Activated CD8-positive, alpha-beta T cell treated with anti-CD3 and anti-CD28 coated beads for 36 hours (primary cell): ENCODE data around the gene PRSS33. TPM values are rescaled to one million over a fixed set of nuclear protein-coding genes. Genes with fewer than 3 reads are reported as not detected.

ENCODE experiments used
- ATAC-seq: fragments of 200-7000 bp; cut with Tn5 transposase; one replicate; pipeline ENCODE4 v1.10.0; 2021; ENCODE audit warnings: mild to moderate bottlenecking, moderate library complexity
- CTCF ChIA-PET: fragments of 350-600 bp; sonication (Branson Sonifier 250); formaldehyde crosslinking; loops from one replicate; lab custom pipeline; 2021; ENCODE audit warnings: antibody characterized with exemption; lab: Charles Lee
- POLR2A ChIA-PET: fragments of 350-600 bp; sonication (Branson Sonifier 250); formaldehyde crosslinking; loops from one replicate; lab custom pipeline; 2021; ENCODE audit warnings: antibody characterized with exemption; lab: Charles Lee
- DNase-seq: peaks from one replicate; pipeline ENCODE4 v3.0.0-alpha.2; 2020
- H3K27ac Mint-ChIP-seq: one replicate; pipeline ENCODE4 v1.8.0; 2021; ENCODE audit warnings: mild to moderate bottlenecking, mixed read lengths
- H3K27me3 Mint-ChIP-seq: one replicate; pipeline ENCODE4 v1.8.0; 2021; ENCODE audit warnings: mixed read lengths
- H3K36me3 Mint-ChIP-seq: one replicate; pipeline ENCODE4 v1.8.0; 2021; ENCODE audit warnings: low read depth, mixed read lengths
- H3K4me1 Mint-ChIP-seq: one replicate; pipeline ENCODE4 v1.8.0; 2021; ENCODE audit warnings: low read depth, mixed read lengths
- H3K4me3 Mint-ChIP-seq: one replicate; pipeline ENCODE4 v1.8.0; 2021; ENCODE audit warnings: mild to moderate bottlenecking, moderate library complexity, mixed read lengths
- H3K9me3 Mint-ChIP-seq: one replicate; pipeline ENCODE4 v1.8.0; 2021; ENCODE audit warnings: mixed read lengths
- intact Hi-C: fragments of 100-400 bp; cut with micrococcal nuclease; formaldehyde crosslinking; loops from one replicate; pipeline ENCODE4 v1.10.0; 2022
- total RNA-seq, 2 experiments: library from RNA; stranded (reverse); gene quantifications; one replicate each; pipeline ENCODE4 v1.2.3, GENCODE V29; 2021
- TF ChIP-seq, protein P1 (sequence below): fragments of 200-600 bp; IDR thresholded peaks from one replicate; pipeline ENCODE4 v1.8.0; 2022; ENCODE audit warnings: antibody characterized with exemption, mild to moderate bottlenecking

PRSS33 gene
- total RNA-seq, 2 experiments from 2014 or later, result 0.29 TPM; not detected in 1

GRCh38 chr16:2795395-2796143 lies 8.2 kb upstream of the PRSS33 start:
- Mint-ChIP-seq H3K9me3 (no peaks in the 10 kb centered on the region), H3K4me3 (no peak overlapping the region), H3K27me3 (peaks cover 7% of the 10 kb centered on the region), H3K27ac (no peak overlapping the region), H3K4me1 (no peaks in the 10 kb centered on the region), H3K36me3 (no peaks in the 10 kb centered on the region)
- intact Hi-C loops, result no loop called here
- no peak for DNase-seq
- ChIA-PET POLR2A (no interaction called here), CTCF (no interaction called here)
- no peak for ATAC-seq
- TF ChIP-seq, protein P1, sequence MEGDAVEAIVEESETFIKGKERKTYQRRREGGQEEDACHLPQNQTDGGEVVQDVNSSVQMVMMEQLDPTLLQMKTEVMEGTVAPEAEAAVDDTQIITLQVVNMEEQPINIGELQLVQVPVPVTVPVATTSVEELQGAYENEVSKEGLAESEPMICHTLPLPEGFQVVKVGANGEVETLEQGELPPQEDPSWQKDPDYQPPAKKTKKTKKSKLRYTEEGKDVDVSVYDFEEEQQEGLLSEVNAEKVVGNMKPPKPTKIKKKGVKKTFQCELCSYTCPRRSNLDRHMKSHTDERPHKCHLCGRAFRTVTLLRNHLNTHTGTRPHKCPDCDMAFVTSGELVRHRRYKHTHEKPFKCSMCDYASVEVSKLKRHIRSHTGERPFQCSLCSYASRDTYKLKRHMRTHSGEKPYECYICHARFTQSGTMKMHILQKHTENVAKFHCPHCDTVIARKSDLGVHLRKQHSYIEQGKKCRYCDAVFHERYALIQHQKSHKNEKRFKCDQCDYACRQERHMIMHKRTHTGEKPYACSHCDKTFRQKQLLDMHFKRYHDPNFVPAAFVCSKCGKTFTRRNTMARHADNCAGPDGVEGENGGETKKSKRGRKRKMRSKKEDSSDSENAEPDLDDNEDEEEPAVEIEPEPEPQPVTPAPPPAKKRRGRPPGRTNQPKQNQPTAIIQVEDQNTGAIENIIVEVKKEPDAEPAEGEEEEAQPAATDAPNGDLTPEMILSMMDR, result no peak

- Mint-ChIP-seq H3K4me3 (no peak overlapping the region), H3K27me3 (peaks cover 7% of the 10 kb centered on the region), H3K4me1 (no peaks in the 10 kb centered on the region), H3K9me3 (no peaks in the 10 kb centered on the region), H3K36me3 (no peaks in the 10 kb centered on the region), H3K27ac (no peak overlapping the region)
- ChIA-PET CTCF (interaction anchor here (1.2 to 1.7 kb wide), 2 partner anchors 8 to 9 kb away, joined by 3 to 4 read pairs; no protein-coding TSS in a partner anchor), POLR2A (no interaction called here)
- DNase-seq, result no peak
- intact Hi-C loops, result no loop called here
- no peak for ATAC-seq
- TF ChIP-seq, protein P1, result no peak
Observed at GRCh38 chr16:2792940-2793339, 5.6 kb upstream of the PRSS33 start.

DNA sequence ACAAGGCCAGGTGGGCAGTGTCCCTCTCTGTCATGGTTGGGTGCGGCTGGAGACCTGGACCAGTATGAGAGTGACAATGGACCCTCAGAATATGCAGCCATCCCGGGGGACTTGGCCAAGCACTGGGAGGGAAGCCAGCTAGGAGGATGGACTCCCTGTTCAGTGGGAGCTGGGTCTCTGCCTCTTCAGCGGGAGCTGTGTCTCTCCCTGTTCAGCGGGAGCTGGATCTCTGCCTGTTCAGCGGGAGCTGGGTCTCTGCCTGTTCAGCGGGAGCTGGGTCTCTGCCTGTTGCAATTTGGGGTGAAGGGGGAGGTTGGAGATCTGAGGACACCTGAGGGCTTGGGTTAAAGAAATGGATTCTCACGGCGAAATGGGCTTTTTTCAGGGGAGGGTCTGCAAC lies 3.8 kb upstream of the PRSS33 start:
- no peak overlapping the region for H3K27ac Mint-ChIP-seq
- H3K4me1 Mint-ChIP-seq, result peaks cover under 1% of the 10 kb centered on the region
- intact Hi-C loops, result no loop called here
- H3K4me3 Mint-ChIP-seq, result no peak overlapping the region
- no peaks in the 10 kb centered on the region for H3K9me3 Mint-ChIP-seq
- ATAC-seq, result no peak
- CTCF ChIA-PET, result interaction anchor here (1.0 to 1.5 kb wide), 2 partner anchors 48 to 77 kb away, joined by 3 to 6 read pairs; no protein-coding TSS in a partner anchor
- no peaks in the 10 kb centered on the region for H3K36me3 Mint-ChIP-seq
- TF ChIP-seq, protein P1, result no peak
- no peak for DNase-seq
- peaks cover 9% of the 10 kb centered on the region for H3K27me3 Mint-ChIP-seq
- POLR2A ChIA-PET, result interaction anchor here (1.3 kb wide), 1 partner anchor 20 kb away, joined by 5 read pairs; no protein-coding TSS in a partner anchor

GRCh38 chr16:2790631-2791030 lies 3.3 kb upstream of the PRSS33 start:
- H3K27me3 Mint-ChIP-seq, result peaks cover 9% of the 10 kb centered on the region
- CTCF ChIA-PET, result interaction anchor here (1.0 to 1.5 kb wide), 2 partner anchors 49 to 78 kb away, joined by 3 to 6 read pairs; no protein-coding TSS in a partner anchor
- intact Hi-C loops, result no loop called here
- no peak overlapping the region for H3K4me3 Mint-ChIP-seq
- H3K27ac Mint-ChIP-seq, result no peak overlapping the region
- DNase-seq (no peak), ATAC-seq (no peak)
- H3K9me3 Mint-ChIP-seq, result no peaks in the 10 kb centered on the region
- POLR2A ChIA-PET, result no interaction called here
- no peaks in the 10 kb centered on the region for H3K36me3 Mint-ChIP-seq
- H3K4me1 Mint-ChIP-seq, result peaks cover 3% of the 10 kb centered on the region
- TF ChIP-seq, protein P1, result no peak

DNA sequence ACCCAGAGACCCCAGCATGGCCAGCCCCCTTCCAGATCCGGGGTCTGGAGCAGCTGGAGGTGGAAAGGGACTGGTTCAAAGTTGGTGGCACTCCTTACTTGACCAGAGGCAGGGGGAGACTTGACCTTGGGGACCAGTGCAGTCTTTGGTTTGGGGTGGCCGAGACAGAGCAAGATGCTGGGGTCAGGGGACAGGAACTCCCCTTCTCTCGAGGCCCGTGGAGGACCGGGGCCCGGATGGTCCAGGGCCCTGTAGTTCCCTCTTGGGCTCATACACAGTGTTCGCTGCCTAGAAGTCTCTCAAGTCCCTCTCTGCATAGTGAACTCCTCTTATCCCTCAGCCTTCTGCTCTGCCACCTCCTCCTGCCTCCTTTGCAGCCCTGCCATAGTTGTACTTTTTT lies 601 bp upstream of the PRSS33 start:
- DNase-seq (no peak), ATAC-seq (no peak)
- ChIA-PET POLR2A (interaction anchor here (0.6 kb wide), 1 partner anchor 9 kb away, joined by 3 read pairs; no protein-coding TSS in a partner anchor), CTCF (interaction anchor here (0.5 to 0.8 kb wide), 2 partner anchors 52 to 89 kb away, joined by 3 read pairs; no protein-coding TSS in a partner anchor)
- H3K27me3 Mint-ChIP-seq, result peaks cover 2% of the 10 kb centered on the region
- TF ChIP-seq, protein P1, result no peak
- intact Hi-C loops, result no loop called here
- no peaks in the 10 kb centered on the region for H3K36me3 Mint-ChIP-seq
- no peak overlapping the region for H3K27ac Mint-ChIP-seq
- no peaks in the 10 kb centered on the region for H3K9me3 Mint-ChIP-seq
- H3K4me3 Mint-ChIP-seq, result no peak overlapping the region
- peaks cover 7% of the 10 kb centered on the region for H3K4me1 Mint-ChIP-seq
